ENCODE results near the gene TRIM7.
"Not testable (repeated sequence)": the region's sequence is repeated elsewhere in the genome, so short reads cannot be mapped to it uniquely, and the experiment has no call there.

Gene TRIM7

GRCh38 chr5:181149806-181150733 is 54.9 kb downstream of the TRIM7 start:
- DNase-seq (ENCODE audit: low spot score), result no peak

DNA sequence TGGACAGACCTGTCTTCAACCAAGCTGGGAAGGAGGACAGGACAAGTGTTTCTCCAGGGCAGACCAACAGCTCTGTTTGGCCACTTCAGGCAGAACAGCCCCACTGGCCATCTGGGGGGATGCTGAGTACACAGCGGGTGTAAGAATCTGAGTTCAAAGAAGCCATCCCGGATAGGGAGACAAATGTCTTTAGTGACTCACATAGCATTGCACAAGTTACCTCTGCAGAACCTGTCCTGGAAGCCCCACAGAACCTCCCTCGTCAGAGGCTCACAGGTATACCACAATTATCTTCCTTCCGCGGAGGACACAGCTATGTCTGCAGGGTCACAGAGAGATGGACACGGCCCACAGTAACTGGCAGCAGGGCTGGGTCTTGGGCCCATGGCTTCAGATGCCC is 55.6 kb downstream of the TRIM7 start:
- DNase-seq (ENCODE audit: low spot score), result no peak

GRCh38 chr5:181146927-181147636 is 57.9 kb downstream of the TRIM7 start, which contains the start of gene OR2V2:
Gene OR2V2, plus strand, starts transcription at chr5:181147586. Its CDS starts 7,357 bp downstream, at chr5:181154943.
- not testable (repeated sequence) for DNase-seq (ENCODE audit: low spot score)

DNA sequence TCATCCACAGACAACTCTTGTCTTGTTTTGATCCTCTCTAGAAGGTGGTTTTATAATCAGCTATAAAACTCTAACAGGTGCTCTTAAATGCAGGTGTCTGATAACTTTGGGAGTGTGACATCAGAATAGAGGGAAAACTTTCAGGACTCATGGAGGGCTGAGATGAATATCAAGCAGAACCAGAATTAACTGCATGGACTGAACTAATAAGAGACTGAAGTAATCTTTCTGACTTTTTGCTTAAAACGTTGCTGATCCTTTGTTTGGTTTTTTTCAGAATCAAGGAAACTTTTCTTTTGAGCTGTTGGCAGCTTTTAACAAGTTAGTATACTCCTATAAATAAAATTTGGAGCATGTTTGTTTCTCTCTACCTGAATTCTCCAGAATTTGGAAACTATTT is 59.9 kb downstream of the TRIM7 start:
- no peak for DNase-seq (ENCODE audit: low spot score)
